Bronchial epithelial cell (primary cell): Measurements from ENCODE around the gene CAMK2A. TPM values are rescaled to one million over a fixed set of nuclear protein-coding genes. Genes with fewer than 3 reads are reported as not detected.

Experiments
- total RNA-seq: library from RNA; depleted of rRNA; stranded (reverse); fragments of >200 nt; gene quantifications from 2 replicates; pipeline ENCODE4 v1.2.1, GENCODE V29; 2014

The CAMK2A gene
- total RNA-seq, 1 donor from 2014 or later: under 0.01 TPM

Other genes starting within 250 kb of the CAMK2A start
- not detected in 2 replicates for gene CSF1R, start 203.2 kb downstream of the CAMK2A start, total RNA-seq
- 0.26 and 1.6 TPM in 2 replicates for gene PDGFRB, start 133.9 kb downstream of the CAMK2A start, total RNA-seq
- not detected in 2 replicates for gene CDX1, start 123.0 kb downstream of the CAMK2A start, total RNA-seq
- not detected in 2 replicates for gene SLC6A7, start 99.7 kb downstream of the CAMK2A start, total RNA-seq
- 5.4 and 5.8 TPM in 2 replicates for gene ARSI, start 13.1 kb upstream of the CAMK2A start, total RNA-seq
- gene TCOF1, start 67.9 kb upstream of the CAMK2A start, total RNA-seq: 8.4 and 9.0 TPM in 2 replicates
- gene CD74, start 123.1 kb upstream of the CAMK2A start, total RNA-seq: 1.1 and 3.8 TPM in 2 replicates
- 5,672 and 8,789 TPM in 2 replicates for gene RPS14, start 160.0 kb upstream of the CAMK2A start, total RNA-seq
- gene NDST1, start 218.4 kb upstream of the CAMK2A start, total RNA-seq: 17.1 and 33.3 TPM in 2 replicates